Endothelial cell of umbilical vein (primary cell): ENCODE measurements around the gene LINC00632. TPM values are rescaled to one million over a fixed set of nuclear protein-coding genes. Genes with fewer than 3 reads are reported as not detected.

Source experiments
- BruUV-seq: library from RNA; stranded (reverse); fragments of 400-500 nt; replicated peaks from 2 replicates; lab custom pipeline; 2021; lab: Mats Ljungman, UMichigan
- CTCF ChIA-PET: fragments of 300-600, 350-600 bp; sonication (Branson Sonifier 250); formaldehyde crosslinking; loops from one replicate; lab custom pipeline; 2021; ENCODE audit warnings: antibody characterized with exemption, inconsistent platforms; lab: Charles Lee
- POLR2A ChIA-PET: fragments of 300-600, 350-600 bp; sonication (Branson Sonifier 250); formaldehyde crosslinking; loops from one replicate; lab custom pipeline; 2021; ENCODE audit warnings: antibody characterized with exemption, inconsistent platforms; lab: Charles Lee
- DNase-seq: peaks from one replicate; pipeline ENCODE4 v3.0.0-alpha.2; 2011; ENCODE audit warnings: low read depth, low spot score
- FAIRE-seq: peaks from 2 replicates; lab custom pipeline; 2011; peaks lifted over from hg19 to GRCh38; lab: Jason Lieb, UNC
- H2AFZ ChIP-seq: 2 replicates; pipeline ENCODE4 v1.6.0; 2012; ENCODE audit warnings: low read depth, low read length, control low read depth, inconsistent platforms
- H3K27ac ChIP-seq: 2 replicates; pipeline ENCODE4 v1.5.1; 2011; ENCODE audit warnings: low read depth, mild to moderate bottlenecking, control low read depth, low read length, moderate library complexity; ENCODE audit not compliant: insufficient read depth
- H3K27me3 ChIP-seq, 2 experiments: 2 replicates each; pipeline versions ENCODE4 v1.6.0 to v1.6.1; 2011; ENCODE audit warnings: low read length in 2 of 2, mixed read lengths in 1 of 2; ENCODE audit not compliant: control insufficient read depth in 2 of 2, insufficient read depth in 2 of 2
- H3K36me3 ChIP-seq, 2 experiments: 2 replicates in 1 of 2; 3 replicates in 1 of 2; pipeline ENCODE4 v1.5.1; 2011; ENCODE audit warnings: low read length in 2 of 2, mild to moderate bottlenecking in 1 of 2, moderate library complexity in 1 of 2; ENCODE audit not compliant: control insufficient read depth in 2 of 2, insufficient read depth in 2 of 2; ENCODE audit errors: extremely low read depth in 1 of 2
- H3K4me1 ChIP-seq: 3 replicates; pipeline ENCODE4 v1.5.1; 2011; ENCODE audit warnings: mild to moderate bottlenecking, low read length; ENCODE audit not compliant: control insufficient read depth, insufficient read depth; ENCODE audit errors: extremely low read depth
- H3K4me2 ChIP-seq: 2 replicates; pipeline ENCODE4 v1.6.1; 2011; ENCODE audit warnings: low read length, control low read depth, mixed read lengths; ENCODE audit not compliant: insufficient read depth
- H3K4me3 ChIP-seq, 3 experiments: fragments of 200-600 bp in 1 of 3; sonication (generic), shearing (Covaris generic) in 1 of 3; replicated peaks in 1 of 3; 2 replicates each; pipeline ENCODE4 v1.5.1; 2011 to 2016; ENCODE audit warnings: control low read depth in 3 of 3, low read length in 3 of 3, mild to moderate bottlenecking in 2 of 3, inconsistent platforms in 1 of 3, low read depth in 1 of 3, moderate library complexity in 1 of 3; ENCODE audit not compliant: insufficient read depth in 1 of 3
- H3K79me2 ChIP-seq: 2 replicates; pipeline ENCODE4 v1.6.0; 2012; ENCODE audit warnings: low read length, inconsistent platforms; ENCODE audit not compliant: control insufficient read depth, insufficient read depth
- H3K9ac ChIP-seq: replicated peaks from 2 replicates; pipeline ENCODE3; 2011; ENCODE audit warnings: low read length, control low read depth; ENCODE audit not compliant: insufficient read depth; ENCODE audit errors: extremely low read depth
- H3K9me1 ChIP-seq: replicated peaks from 3 replicates; pipeline ENCODE4 v1.6.0; 2011; ENCODE audit warnings: mild to moderate bottlenecking, low read length; ENCODE audit not compliant: control insufficient read depth, insufficient read depth; ENCODE audit errors: extremely low read depth
- H3K9me3 ChIP-seq: replicated peaks from 2 replicates; pipeline ENCODE4 v1.5.1; 2012; ENCODE audit warnings: low read length, inconsistent platforms; ENCODE audit not compliant: control insufficient read depth, insufficient read depth
- H4K20me1 ChIP-seq: replicated peaks from 2 replicates; pipeline ENCODE3; 2011; ENCODE audit warnings: mild to moderate bottlenecking, low read length; ENCODE audit not compliant: control insufficient read depth, insufficient read depth; ENCODE audit errors: extremely low read depth
- EZH2 ChIP-seq: IDR thresholded peaks from 2 replicates; pipeline ENCODE4 v1.6.1; 2012; ENCODE audit warnings: borderline replicate concordance, low read depth, mild to moderate bottlenecking, moderate library complexity, low read length, inconsistent platforms; ENCODE audit not compliant: severe bottlenecking
- MYC ChIP-seq: IDR thresholded peaks from one replicate; pipeline ENCODE4 v1.6.1; 2011; ENCODE audit warnings: mild to moderate bottlenecking, low read depth, low read length
- dilution Hi-C: fragments of 300-500 bp; cut with MboI; formaldehyde crosslinking; loops from one replicate; pipeline ENCODE4 v1.15.0; 2019; ENCODE audit warnings: low sequenced_read_pairs; ENCODE audit not compliant: extremely low pct_ligation_motif_present
- intact Hi-C: fragments of 100-400 bp; cut with micrococcal nuclease; formaldehyde crosslinking; loops from one replicate; pipeline ENCODE4 v1.10.0; 2022
- polyA plus RNA-seq, 4 experiments: library from polyadenylated mRNA; depleted of rRNA in 3 of 4; stranded (reverse) in 3 of 4; unstranded in 1 of 4; fragments of >200 nt; gene quantifications; 2 replicates each; pipeline versions ENCODE4 v1.2.1 to v1.2.3, GENCODE V29; 2011 to 2012; ENCODE audit warnings: missing spikeins in 1 of 4
- total RNA-seq: library from RNA; stranded (reverse); gene quantifications from 2 replicates; pipeline ENCODE4 v1.2.3, GENCODE V29; 2021

The LINC00632 gene
- total and polyA plus RNA-seq, 2 donors (not counting 3 experiments of a cell fraction or from before 2014, with no cell fraction given) = 4.8 to 12.7 TPM

DNA sequence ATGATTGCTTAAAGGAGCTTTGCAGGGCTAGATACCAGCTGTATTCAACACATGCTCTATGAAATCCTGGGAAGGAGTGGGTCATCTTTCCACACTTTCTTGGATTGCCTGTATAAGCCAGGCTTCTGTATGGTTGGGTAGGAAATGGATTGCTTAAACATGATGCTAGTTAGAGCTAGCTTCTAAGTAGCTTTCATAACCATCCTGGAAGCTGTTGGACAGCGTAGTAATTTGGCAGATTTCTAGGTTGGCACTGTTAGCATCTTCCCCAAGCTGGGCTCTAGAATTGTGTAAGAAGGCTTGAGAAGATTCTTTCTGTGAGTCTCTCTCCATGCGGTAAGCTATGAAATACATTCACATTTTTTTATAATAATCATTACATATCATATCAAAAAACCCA lies 127.3 kb downstream of the LINC00632 start:
- H3K4me1 ChIP-seq = no peaks in the 10 kb centered on the region
- CTCF ChIA-PET = no interaction called here
- H3K4me3 ChIP-seq = no peak overlapping the region
- no peak overlapping the region for H2AFZ ChIP-seq
- no peaks in the 10 kb centered on the region for H3K27me3 ChIP-seq
- no peaks in the 10 kb centered on the region for H3K79me2 ChIP-seq
- no peak overlapping the region for H3K27ac ChIP-seq
- TF ChIP-seq EZH2 = no peak
- TF ChIP-seq MYC = no peak
- DNase-seq (no peak), FAIRE-seq (no peak)
- POLR2A ChIA-PET = no interaction called here
- H3K9me1 ChIP-seq = no peaks in the 10 kb centered on the region
- dilution Hi-C loops (no loop called here), intact Hi-C loops (no loop called here)
- H3K9me3 ChIP-seq = no peaks in the 10 kb centered on the region
- no TSS peak for BruUV-seq
- H3K9ac ChIP-seq = no peak overlapping the region
- H3K36me3 ChIP-seq = no peaks in the 10 kb centered on the region
- H3K4me2 ChIP-seq = no peak overlapping the region
- H4K20me1 ChIP-seq = no peaks in the 10 kb centered on the region

Other genes starting within 250 kb of the LINC00632 start
- gene SOX3, start 204.7 kb upstream of the LINC00632 start, total RNA-seq = not detected in 2 replicates
- not detected in 2 replicates for gene SOX3, start 204.7 kb upstream of the LINC00632 start, polyA plus RNA-seq